ENCODE data around the gene MUC22. TPM values are rescaled to one million over a fixed set of nuclear protein-coding genes. Genes with fewer than 3 reads are reported as not detected.
A peak's percentile ranks its signal among the peaks of the same experiment; 100 is the strongest.

Gene MUC22
- polyA plus RNA-seq, 4 donors: not detected

DNA sequence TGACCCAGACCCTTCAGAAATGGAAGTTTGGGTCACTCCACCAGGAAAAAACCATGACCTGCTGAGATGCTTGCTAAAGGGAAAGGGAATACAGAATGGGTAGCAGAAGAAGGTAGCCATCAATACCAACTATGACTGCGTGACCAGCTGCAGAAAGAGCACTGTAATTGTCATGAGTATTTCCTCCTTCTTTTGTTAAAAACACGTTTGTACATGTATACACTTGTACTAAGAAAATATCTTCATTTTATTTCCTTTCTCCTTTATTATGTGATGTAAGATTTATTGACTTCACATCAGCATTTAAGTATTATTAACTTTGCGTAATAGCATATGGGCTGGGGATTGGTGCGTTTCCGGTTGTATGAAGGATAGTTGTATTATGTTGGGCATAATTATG, 39.3 kb upstream of the MUC22 start:
- DNase-seq: no peak
- H3K27ac ChIP-seq (ENCODE audit: low read depth in 1 of 3, low read length in 2 of 3): no peak overlapping the region
- 76 to 83% (median 82%) methylated on average over 5 of the region's 5 CpGs for WGBS, 3 donors
- H3K27me3 ChIP-seq (ENCODE audit: control insufficient read depth in 3 of 3, insufficient read depth in 3 of 3, low read length in 3 of 3): peaks cover 0 to 2% (median 0%) of the 10 kb centered on the region in 3 donors
- no peak overlapping the region for H3K4me3 ChIP-seq (ENCODE audit: low read depth in 1 of 3, low read length in 3 of 3)
- no peak for FAIRE-seq
- no peaks in the 10 kb centered on the region for H3K4me1 ChIP-seq (ENCODE audit: control insufficient read depth in 3 of 3, insufficient read depth in 2 of 3, low read depth in 1 of 3, low read length in 2 of 3)
- H3K36me3 ChIP-seq (ENCODE audit: control insufficient read depth in 3 of 3, insufficient read depth in 2 of 3, low read depth in 1 of 3, low read length in 3 of 3): no peaks in the 10 kb centered on the region
- H3K9me3 ChIP-seq (ENCODE audit: control insufficient read depth in 2 of 2, insufficient read depth in 1 of 2, low read depth in 1 of 2, low read length in 1 of 2): no peaks in the 10 kb centered on the region

DNA sequence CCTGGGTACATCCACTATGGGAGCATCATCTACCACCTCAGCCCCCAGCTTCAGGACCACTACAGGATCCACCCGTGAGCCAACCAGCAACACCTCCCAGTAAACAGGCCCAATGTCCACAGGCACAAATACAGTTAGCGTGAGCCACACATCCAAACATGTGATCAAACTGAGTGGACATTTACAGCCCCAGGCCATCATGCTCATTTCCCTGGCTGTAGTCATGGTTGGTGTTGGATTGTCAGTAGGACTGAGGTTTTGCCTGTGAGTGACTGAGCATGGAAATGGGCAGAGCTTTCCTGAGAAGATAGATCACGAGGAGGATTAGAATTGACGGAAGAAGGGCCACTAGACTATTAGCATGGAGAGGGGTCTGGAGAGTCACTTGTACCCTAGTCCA, 37.5 kb upstream of the MUC22 start:
- no peak overlapping the region for H3K4me3 ChIP-seq (ENCODE audit: low read depth in 1 of 3, low read length in 3 of 3)
- no peak overlapping the region for H3K27ac ChIP-seq (ENCODE audit: low read depth in 1 of 3, low read length in 2 of 3)
- peaks cover 0 to 2% (median 0%) of the 10 kb centered on the region in 3 donors for H3K27me3 ChIP-seq (ENCODE audit: control insufficient read depth in 3 of 3, insufficient read depth in 3 of 3, low read length in 3 of 3)
- no peaks in the 10 kb centered on the region for H3K36me3 ChIP-seq (ENCODE audit: control insufficient read depth in 3 of 3, insufficient read depth in 2 of 3, low read depth in 1 of 3, low read length in 3 of 3)
- no peak for DNase-seq
- H3K9me3 ChIP-seq (ENCODE audit: control insufficient read depth in 2 of 2, insufficient read depth in 1 of 2, low read depth in 1 of 2, low read length in 1 of 2): no peaks in the 10 kb centered on the region
- H3K4me1 ChIP-seq (ENCODE audit: control insufficient read depth in 3 of 3, insufficient read depth in 2 of 3, low read depth in 1 of 3, low read length in 2 of 3): no peaks in the 10 kb centered on the region
- 89 to 96% (median 92%) methylated on average over 4 of the region's 4 CpGs for WGBS, 3 donors
- FAIRE-seq: no peak

DNA sequence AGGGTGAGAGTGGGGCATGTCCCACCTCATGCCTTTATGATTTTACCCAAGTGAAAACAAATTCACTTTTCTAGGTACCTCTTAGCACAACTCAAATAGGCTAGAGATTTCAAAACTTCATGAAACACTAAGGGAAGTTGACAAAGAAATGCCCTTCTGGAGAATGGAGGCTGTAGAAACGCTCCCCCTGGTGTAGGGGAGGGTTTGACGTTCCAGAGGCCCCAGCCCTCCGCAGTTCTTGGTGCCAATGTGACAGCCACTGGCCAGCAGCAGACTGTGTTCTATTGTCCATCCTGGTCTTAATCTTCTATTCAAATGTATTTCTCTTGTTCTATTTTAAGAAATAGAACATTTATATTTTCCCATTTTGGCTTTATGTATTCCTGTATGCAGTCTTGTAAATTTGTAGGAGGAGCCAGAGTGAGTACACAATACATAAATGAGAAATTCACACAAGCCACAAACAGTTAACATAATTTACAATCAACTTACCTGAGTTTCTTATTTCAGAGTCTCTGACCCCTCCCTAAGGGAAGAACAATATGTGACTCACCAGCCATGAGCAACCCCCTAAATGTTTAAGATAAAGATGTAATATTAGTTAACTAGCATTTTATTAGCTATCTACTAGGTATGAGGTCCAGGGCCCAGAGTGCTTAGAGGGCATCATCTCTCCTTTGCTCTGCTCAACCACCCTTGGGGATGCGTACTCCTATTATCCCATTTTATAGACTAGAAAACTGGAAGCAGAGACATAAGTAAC, 35.6 kb upstream of the MUC22 start:
- no peak for DNase-seq
- WGBS, 3 donors: 76 to 83% (median 80%) methylated on average over 4 of the region's 4 CpGs
- Histone ChIP-seq H3K27ac (ENCODE audit: low read depth in 1 of 3, low read length in 2 of 3) (no peak overlapping the region), H3K27me3 (ENCODE audit: control insufficient read depth in 3 of 3, insufficient read depth in 3 of 3, low read length in 3 of 3) (peaks cover 0 to 3% (median 2%) of the 10 kb centered on the region in 3 donors), H3K4me1 (ENCODE audit: control insufficient read depth in 3 of 3, insufficient read depth in 2 of 3, low read depth in 1 of 3, low read length in 2 of 3) (no peaks in the 10 kb centered on the region), H3K36me3 (ENCODE audit: control insufficient read depth in 3 of 3, insufficient read depth in 2 of 3, low read depth in 1 of 3, low read length in 3 of 3) (no peaks in the 10 kb centered on the region), H3K9me3 (ENCODE audit: control insufficient read depth in 2 of 2, insufficient read depth in 1 of 2, low read depth in 1 of 2, low read length in 1 of 2) (no peaks in the 10 kb centered on the region), H3K4me3 (ENCODE audit: low read depth in 1 of 3, low read length in 3 of 3) (no peak overlapping the region)
- no peak for FAIRE-seq

DNA sequence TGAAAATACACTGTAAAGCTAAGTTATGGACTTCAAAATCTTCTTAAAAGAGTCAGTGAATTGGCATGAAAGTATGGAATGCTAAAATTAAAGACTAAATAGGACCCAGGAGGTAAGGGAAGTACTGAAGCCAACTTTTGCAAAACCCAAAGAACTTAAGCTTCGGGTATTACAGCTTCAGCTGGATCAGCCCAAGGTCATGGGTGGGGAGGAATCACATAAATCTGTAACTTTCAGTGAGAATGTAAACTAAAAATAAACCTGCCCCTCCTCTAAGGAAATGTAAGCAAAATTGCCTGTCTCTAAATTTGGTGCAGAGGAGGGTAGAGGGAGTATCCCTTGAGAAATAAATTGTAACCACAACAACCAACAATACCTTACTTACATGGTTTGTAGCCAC, 31.1 kb upstream of the MUC22 start:
- Histone ChIP-seq H3K27ac (ENCODE audit: low read depth in 1 of 3, low read length in 2 of 3) (no peak overlapping the region), H3K9me3 (ENCODE audit: control insufficient read depth in 2 of 2, insufficient read depth in 1 of 2, low read depth in 1 of 2, low read length in 1 of 2) (no peaks in the 10 kb centered on the region), H3K4me1 (ENCODE audit: control insufficient read depth in 3 of 3, insufficient read depth in 2 of 3, low read depth in 1 of 3, low read length in 2 of 3) (peaks cover 0 to 4% (median 0%) of the 10 kb centered on the region in 3 donors), H3K4me3 (ENCODE audit: low read depth in 1 of 3, low read length in 3 of 3) (no peak overlapping the region), H3K27me3 (ENCODE audit: control insufficient read depth in 3 of 3, insufficient read depth in 3 of 3, low read length in 3 of 3) (peaks cover 0 to 6% (median 0%) of the 10 kb centered on the region in 3 donors), H3K36me3 (ENCODE audit: control insufficient read depth in 3 of 3, insufficient read depth in 2 of 3, low read depth in 1 of 3, low read length in 3 of 3) (no peaks in the 10 kb centered on the region)
- no peak for FAIRE-seq
- DNase-seq: no peak
- 42 to 47% (median 44%) methylated on average over 1 of the region's 1 CpG for WGBS, 3 donors

DNA sequence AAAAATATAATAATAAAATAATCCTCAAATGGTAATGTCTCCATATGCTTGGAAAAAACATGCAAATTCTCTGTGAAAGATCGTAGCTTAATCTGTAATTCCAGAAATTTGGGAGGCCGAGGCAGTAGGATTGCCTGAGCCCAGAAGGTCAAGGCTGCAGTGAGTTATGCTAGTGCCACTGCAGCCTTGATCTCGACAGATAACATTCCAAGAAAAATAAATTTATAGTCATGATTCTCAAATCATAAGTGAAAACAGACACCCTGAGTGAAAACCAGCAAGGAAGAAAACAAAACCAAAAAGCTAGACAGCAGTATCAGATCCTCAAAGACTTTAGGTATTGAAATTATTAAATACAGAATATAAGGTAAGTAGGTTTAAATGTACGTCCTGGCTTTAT, 30.6 kb upstream of the MUC22 start:
- no peaks in the 10 kb centered on the region for H3K9me3 ChIP-seq (ENCODE audit: control insufficient read depth in 2 of 2, insufficient read depth in 1 of 2, low read depth in 1 of 2, low read length in 1 of 2)
- FAIRE-seq: no peak

DNA sequence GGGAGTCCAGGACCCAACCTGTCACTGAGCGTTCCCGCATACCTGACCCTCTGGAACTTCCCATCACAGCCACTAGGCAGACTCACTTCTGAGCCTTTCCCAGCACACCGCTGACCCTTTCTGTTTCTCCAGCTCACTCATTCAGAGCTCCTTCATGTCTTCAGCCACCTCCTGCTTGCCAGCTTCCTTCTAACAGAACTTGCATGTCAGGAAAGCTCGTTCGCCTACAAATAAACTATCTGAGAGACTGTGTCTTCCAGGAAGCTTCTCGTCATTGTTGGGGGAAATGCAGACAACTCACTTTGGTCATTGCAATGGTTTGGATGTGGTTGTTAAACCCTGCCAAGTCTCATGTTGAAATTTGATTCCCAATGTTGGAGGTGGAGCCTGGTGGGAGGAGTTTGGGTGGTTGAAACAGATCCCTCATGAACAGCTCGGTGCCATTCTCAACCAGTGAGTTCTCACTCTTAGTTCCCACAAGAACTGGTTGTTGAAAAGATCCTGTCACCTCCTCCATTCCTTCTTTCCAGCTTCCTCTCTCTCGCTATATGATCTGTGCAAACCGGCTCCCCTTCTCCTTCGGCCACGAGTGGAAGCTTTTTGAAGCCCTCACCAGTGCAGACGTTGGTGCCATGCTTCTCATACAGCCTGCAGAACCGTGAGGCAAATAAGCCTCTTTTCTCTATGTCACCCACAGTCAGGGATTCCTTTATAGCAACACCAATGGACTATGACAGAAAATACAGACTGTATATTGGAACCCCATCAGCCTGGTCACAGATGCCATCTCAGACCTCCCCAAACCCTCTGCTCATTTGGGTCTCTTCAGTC, 28.1 kb upstream of the MUC22 start:
- DNase-seq (peak; percentile 29 to 38), FAIRE-seq (no peak)
- 22 to 36% (median 24%) methylated on average over 13 of the region's 13 CpGs for WGBS, 3 donors
- Histone ChIP-seq H3K27me3 (ENCODE audit: control insufficient read depth in 3 of 3, insufficient read depth in 3 of 3, low read length in 3 of 3) (peaks cover 0 to 6% (median 0%) of the 10 kb centered on the region in 3 donors), H3K27ac (ENCODE audit: low read depth in 1 of 3, low read length in 2 of 3) (peak overlapping the region in 1 of 3 donors; percentile 28), H3K9me3 (ENCODE audit: control insufficient read depth in 2 of 2, insufficient read depth in 1 of 2, low read depth in 1 of 2, low read length in 1 of 2) (no peaks in the 10 kb centered on the region), H3K36me3 (ENCODE audit: control insufficient read depth in 3 of 3, insufficient read depth in 2 of 3, low read depth in 1 of 3, low read length in 3 of 3) (no peaks in the 10 kb centered on the region), H3K4me1 (ENCODE audit: control insufficient read depth in 3 of 3, insufficient read depth in 2 of 3, low read depth in 1 of 3, low read length in 2 of 3) (peaks cover 0 to 4% (median 0%) of the 10 kb centered on the region in 3 donors), H3K4me3 (ENCODE audit: low read depth in 1 of 3, low read length in 3 of 3) (no peak overlapping the region)

More for the DNA sequence above, 30.6 kb upstream of the MUC22 start:
- H3K4me3 ChIP-seq (ENCODE audit: low read depth in 1 of 3, low read length in 3 of 3): no peak overlapping the region
- WGBS, 3 donors: 67 to 68% (median 67%) methylated on average over 4 of the region's 4 CpGs
- H3K27me3 ChIP-seq (ENCODE audit: control insufficient read depth in 3 of 3, insufficient read depth in 3 of 3, low read length in 3 of 3): peaks cover 0 to 6% (median 0%) of the 10 kb centered on the region in 3 donors
- H3K36me3 ChIP-seq (ENCODE audit: control insufficient read depth in 3 of 3, insufficient read depth in 2 of 3, low read depth in 1 of 3, low read length in 3 of 3): no peaks in the 10 kb centered on the region
- no peak for DNase-seq
- H3K4me1 ChIP-seq (ENCODE audit: control insufficient read depth in 3 of 3, insufficient read depth in 2 of 3, low read depth in 1 of 3, low read length in 2 of 3): peaks cover 0 to 4% (median 0%) of the 10 kb centered on the region in 3 donors
- no peak overlapping the region for H3K27ac ChIP-seq (ENCODE audit: low read depth in 1 of 3, low read length in 2 of 3)

DNA sequence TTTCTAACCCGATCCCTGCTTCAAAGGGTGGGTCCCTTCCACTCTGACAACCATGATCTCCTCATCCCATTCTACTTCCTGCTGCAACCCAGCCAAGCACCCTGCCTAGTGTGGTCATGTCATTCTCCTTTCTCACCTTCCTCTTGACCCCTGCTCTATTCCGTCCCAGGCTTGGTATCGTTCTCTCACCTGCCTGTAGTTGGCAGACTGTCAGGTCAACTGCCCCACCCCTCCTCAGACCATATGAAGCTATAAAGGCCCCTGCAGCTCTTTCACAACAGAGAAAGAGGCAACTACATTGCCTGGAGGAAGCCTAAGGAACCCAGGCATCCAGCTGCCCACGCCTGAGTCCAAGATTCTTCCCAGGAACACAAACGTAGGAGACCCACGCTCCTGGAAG, 26.8 kb upstream of the MUC22 start, which contains the start of gene MUC21:
Gene MUC21, plus strand, starts transcription at position 280 of the 400 bp plus-strand sequence. CDS start 241 bp downstream, outside the sequence.
- FAIRE-seq: no peak
- no peak within 1 kb of the TSS for H3K4me3 ChIP-seq (ENCODE audit: low read depth in 1 of 3, low read length in 3 of 3)
- H3K36me3 ChIP-seq (ENCODE audit: control insufficient read depth in 3 of 3, insufficient read depth in 2 of 3, low read depth in 1 of 3, low read length in 3 of 3): no peaks in the 10 kb centered on the region
- DNase-seq: no peak
- WGBS, 3 donors: 40 to 68% (median 55%) methylated on average over 6 of the region's 6 CpGs
- no peaks in the 10 kb centered on the region for H3K9me3 ChIP-seq (ENCODE audit: control insufficient read depth in 2 of 2, insufficient read depth in 1 of 2, low read depth in 1 of 2, low read length in 1 of 2)
- H3K4me1 ChIP-seq (ENCODE audit: control insufficient read depth in 3 of 3, insufficient read depth in 2 of 3, low read depth in 1 of 3, low read length in 2 of 3): peaks cover 0 to 4% (median 0%) of the 10 kb centered on the region in 3 donors
- H3K27ac ChIP-seq (ENCODE audit: low read depth in 1 of 3, low read length in 2 of 3): no peak within 1 kb of the TSS
- H3K27me3 ChIP-seq (ENCODE audit: control insufficient read depth in 3 of 3, insufficient read depth in 3 of 3, low read length in 3 of 3): peaks cover 0 to 6% (median 0%) of the 10 kb centered on the region in 3 donors

DNA sequence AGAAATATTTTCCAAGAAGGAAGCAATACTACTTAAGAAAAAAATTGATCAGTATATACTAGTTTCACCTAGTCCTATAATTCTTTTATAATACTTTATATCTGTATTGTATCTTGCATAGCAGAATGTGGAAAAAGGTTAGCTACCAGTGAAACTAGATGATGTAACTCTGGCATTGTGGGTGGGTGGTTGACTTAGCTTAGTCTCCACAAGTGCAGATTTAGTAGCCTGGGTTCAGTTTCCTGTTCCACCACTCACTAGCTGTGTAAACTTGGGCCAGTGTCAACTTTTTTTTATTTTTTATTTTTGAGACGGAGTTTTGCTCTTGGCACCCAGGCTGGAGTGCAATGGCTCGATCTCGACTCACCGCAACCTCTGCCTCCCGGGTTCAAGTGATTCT, 24.8 kb upstream of the MUC22 start:
- H3K4me3 ChIP-seq (ENCODE audit: low read depth in 1 of 3, low read length in 3 of 3): no peak overlapping the region
- no peaks in the 10 kb centered on the region for H3K36me3 ChIP-seq (ENCODE audit: control insufficient read depth in 3 of 3, insufficient read depth in 2 of 3, low read depth in 1 of 3, low read length in 3 of 3)
- H3K9me3 ChIP-seq (ENCODE audit: control insufficient read depth in 2 of 2, insufficient read depth in 1 of 2, low read depth in 1 of 2, low read length in 1 of 2): no peaks in the 10 kb centered on the region
- H3K27me3 ChIP-seq (ENCODE audit: control insufficient read depth in 3 of 3, insufficient read depth in 3 of 3, low read length in 3 of 3): peaks cover 0 to 7% (median 0%) of the 10 kb centered on the region in 3 donors
- no peak for FAIRE-seq
- peaks cover 0 to 5% (median 0%) of the 10 kb centered on the region in 3 donors for H3K4me1 ChIP-seq (ENCODE audit: control insufficient read depth in 3 of 3, insufficient read depth in 2 of 3, low read depth in 1 of 3, low read length in 2 of 3)
- no peak overlapping the region for H3K27ac ChIP-seq (ENCODE audit: low read depth in 1 of 3, low read length in 2 of 3)
- 82 to 85% (median 83%) methylated on average over 5 of the region's 5 CpGs for WGBS, 3 donors
- no peak for DNase-seq
